CD4-positive, alpha-beta T cell treated with Interferon alpha-2 for 1 hour (primary cell): ENCODE measurements around the gene GPSM1.

Experiments
- DNase-seq, 2 donors: peaks; one replicate each; pipeline ENCODE4 v3.0.0-alpha.2; 2020 to 2022

The GPSM1 gene

DNA sequence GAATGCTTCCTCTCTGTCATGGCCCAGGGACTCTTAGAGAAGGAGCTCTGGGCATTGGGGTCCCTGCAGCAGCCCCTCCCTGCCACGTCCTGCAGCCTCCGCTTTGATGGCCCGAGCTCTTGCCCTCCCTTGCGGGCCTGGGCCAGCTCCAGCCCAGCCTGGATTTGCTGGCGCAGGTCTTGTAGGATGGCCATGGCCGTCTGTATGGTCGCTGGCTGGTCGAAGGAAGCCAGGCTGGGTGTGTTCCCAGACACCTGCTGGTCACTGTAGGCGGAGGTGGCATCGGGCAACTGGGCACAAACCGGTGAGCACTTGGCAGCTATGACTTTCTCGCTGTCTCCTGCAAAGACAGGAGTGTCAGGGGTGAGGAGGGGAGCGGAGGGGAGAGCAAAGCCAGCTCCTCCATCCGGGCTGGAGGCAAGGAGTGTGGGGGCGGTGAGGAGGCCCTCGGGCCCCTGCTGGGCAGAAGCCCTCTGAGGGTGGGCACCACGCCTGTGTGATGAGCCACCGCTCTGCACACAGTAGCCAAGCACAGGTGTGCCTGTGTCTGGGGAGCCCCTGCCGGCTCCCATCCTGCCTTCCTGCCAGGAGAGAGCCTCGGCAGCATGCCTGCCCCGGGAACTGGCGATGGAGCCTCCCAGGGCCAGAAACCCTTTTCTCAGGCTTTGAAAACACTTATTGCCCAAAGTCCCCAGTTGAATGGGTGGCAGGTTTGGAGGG, 35.9 kb upstream of the GPSM1 start:
- no peak for DNase-seq

DNA sequence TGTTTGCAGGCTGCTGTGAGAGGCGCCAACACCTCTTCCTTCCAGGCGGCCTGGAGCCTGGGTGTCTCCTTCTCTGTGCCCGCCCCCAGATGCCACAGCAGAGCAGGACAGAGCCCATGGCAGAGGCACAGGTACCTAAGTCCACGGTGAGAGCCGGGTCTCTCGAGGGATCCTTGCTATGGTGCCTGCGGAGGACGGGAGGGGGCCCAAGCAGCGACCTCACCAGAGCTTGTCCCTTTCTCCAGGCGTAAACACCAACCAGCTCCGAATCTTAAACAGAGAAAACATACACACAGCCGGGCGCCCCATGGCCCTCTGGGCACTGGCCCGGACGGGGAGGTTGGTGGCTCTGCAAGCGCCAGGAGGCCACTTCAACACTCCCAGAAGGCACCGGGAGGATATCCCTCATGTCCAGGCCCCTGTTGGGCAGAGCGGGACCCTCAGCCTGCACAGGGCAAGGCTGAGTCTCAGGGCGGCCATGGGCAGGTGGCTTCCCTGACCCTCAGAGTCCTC, 35.3 kb upstream of the GPSM1 start:
- DNase-seq, result no peak

DNA sequence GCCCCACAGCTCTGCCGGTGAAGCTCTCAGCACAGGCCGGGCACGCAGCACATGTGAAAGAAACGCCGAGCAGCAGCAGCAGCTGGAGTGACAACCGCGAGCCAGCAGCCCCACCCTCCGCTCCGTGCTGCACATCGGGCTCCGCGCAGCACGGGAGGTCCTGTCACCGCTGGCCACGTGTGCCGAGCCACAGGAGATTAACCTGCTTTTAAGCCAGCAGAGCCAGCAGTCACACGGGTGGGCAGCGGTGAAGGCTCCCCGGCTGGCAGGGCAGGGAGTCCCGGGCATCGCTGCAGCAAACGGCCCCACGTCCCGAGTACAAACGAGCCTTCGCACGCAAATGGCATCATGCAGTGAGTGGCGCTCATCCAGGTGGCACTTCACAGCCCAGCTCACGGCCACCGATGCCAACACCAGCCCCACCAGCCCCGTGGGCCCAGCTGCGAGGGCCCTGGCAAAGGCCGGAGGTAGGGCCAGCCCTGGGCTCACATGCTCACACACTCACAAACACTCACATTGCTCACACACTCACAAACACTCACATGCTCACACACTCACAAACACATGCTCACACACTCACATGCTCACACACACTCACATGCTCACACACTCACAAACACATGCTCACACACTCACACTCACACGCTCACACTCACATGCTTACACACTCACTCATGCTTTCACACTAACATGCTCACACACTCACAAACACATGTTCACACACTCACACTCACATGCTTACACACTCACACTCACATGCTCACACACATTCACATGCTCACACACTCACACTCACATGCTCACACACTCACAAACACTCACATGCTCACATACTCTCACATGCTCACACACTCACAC, 34.5 kb upstream of the GPSM1 start:
- DNase-seq, result no peak

- no peak for DNase-seq
These were observed 33.8 kb upstream of the GPSM1 start for GRCh38 chr9:136293476-136294077.

DNA sequence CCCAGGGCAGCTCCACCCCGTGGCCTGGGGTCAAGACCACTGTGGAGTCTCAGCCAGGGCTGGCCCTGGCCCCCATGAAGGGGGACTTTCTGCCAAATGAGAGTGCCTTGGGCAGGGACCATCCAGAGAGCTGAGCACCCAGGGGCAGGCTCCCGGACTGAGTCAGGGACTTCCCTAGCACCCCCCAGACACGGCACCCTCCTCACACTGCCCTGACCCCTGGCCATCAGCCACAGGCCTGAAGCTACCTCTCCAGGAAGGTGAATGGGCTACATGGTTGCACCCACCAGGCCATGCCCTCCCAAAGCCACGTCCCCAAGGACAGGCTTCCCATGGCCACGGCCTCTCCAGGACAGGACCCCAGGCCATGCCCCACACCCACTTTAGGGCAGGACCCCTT, 32.9 kb upstream of the GPSM1 start:
- no peak for DNase-seq

DNA sequence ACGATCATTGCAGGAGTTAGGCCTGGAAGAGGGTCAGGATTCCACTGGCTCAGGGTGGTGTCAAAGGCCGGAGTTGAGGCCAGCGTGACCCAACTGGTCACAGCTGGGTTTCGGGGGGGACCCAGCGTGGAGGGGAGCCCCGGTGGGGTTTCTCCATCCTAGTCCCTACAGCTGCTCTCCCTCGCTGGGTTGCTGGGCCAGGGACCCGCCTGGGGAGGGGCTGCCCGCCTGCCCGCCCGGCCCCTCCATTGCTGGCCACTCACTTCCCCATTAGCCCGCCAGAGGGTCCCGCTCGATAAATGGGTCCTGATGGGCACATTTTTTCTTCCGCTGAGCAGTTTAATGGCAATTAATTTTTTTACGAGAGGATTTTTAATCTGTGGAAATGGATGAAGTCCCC, 32.3 kb upstream of the GPSM1 start:
- DNase-seq, result no peak

GRCh38 chr9:136295542-136296433, 31.6 kb upstream of the GPSM1 start:
- DNase-seq, result no peak

GRCh38 chr9:136296434-136297015, 30.8 kb upstream of the GPSM1 start:
- no peak for DNase-seq

- DNase-seq, result no peak
These were observed 30.2 kb upstream of the GPSM1 start for GRCh38 chr9:136297016-136297691.

- DNase-seq, result no peak
These were observed 29.3 kb upstream of the GPSM1 start for GRCh38 chr9:136297766-136298735.

GRCh38 chr9:136299116-136299515, 28.2 kb upstream of the GPSM1 start:
- DNase-seq, result no peak

- DNase-seq, result no peak
These were observed 27.8 kb upstream of the GPSM1 start for GRCh38 chr9:136299541-136299940.

GRCh38 chr9:136300016-136300545, 27.3 kb upstream of the GPSM1 start:
- DNase-seq, result no peak

DNA sequence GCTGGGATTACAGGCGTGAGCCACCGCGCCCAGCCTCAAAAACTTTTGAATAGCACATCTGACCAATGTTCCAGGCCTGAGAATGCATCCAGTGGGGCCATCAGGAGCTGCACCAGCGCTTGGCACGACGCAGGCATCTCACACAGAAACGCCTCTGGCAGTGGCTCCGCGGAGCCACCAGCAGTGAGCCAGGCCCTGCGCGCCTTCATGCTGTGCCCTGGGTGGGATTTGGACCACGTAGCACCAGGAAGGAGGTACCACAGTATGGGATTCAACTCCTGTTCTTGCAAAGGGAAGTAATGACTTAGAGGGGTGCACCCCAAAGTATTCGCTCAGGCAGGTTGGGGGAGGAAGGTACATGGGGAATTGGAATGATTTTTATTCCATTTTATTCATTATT, 26.5 kb upstream of the GPSM1 start:
- DNase-seq, result no peak

DNA sequence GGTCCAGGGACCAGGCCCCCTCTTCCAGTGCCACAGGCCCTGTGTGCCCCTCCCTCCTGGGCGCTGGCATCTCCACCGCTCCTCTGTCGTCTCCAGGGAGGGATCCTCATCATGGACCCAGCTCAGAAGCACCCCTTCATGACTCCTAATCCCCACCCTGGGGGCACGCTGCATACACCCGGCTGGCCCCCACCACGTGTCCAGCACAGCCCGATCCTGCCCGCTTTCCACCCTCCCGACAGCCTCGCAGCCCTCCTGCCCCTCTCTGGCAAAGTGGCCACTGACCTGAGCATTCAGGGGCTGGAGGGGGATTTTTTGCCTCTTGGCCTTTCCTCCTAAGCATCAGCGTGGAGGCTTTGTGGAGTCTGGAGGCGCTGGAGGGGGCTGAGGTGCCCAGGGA, 24.8 kb upstream of the GPSM1 start:
- no peak for DNase-seq

DNA sequence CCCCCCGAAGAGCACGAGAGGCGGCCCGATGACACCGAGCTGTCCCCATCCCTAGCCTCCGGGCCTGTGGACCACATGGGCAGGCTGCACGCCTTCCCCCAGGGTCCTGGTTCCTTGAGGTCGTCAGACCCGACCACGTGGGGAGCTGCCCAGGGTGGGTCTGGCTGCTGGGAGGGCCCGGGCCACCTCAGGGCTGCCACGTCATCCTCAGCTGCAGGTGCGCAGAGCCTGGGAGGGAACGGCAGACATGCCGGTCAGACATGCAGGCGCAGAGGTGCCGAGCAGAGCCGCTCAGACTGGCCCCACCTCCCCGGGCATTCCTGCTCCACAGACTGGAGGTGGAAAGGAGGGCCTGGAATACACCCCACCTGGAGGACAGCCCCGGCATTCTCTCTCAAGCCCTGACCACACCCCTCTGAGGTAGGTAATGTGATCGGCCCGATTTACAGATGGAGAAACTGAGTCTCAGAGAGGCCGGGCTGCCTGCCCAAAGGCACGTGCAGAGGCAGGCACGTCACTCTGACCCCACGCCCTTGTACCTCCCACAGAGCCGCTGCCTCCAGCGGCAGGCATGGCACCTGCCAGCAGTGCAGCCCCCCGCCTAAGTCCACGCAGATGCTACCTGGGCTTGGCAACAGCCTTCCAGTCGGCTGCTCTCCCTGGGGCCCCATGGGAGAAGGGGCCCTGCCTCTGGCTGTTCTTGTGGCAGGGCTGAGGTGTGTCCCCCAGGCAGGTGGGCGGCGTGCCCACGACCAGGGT, 24.1 kb upstream of the GPSM1 start:
- no peak for DNase-seq

- DNase-seq, result no peak
These were observed 23.4 kb upstream of the GPSM1 start, which contains the start of gene CCDC187 for GRCh38 chr9:136303825-136304416. CCDC187 (minus strand) TSS chr9:136304094; CDS start chr9:136303830, 264 bp downstream.

GRCh38 chr9:136304456-136304855, 22.9 kb upstream of the GPSM1 start:
- DNase-seq, result no peak

DNA sequence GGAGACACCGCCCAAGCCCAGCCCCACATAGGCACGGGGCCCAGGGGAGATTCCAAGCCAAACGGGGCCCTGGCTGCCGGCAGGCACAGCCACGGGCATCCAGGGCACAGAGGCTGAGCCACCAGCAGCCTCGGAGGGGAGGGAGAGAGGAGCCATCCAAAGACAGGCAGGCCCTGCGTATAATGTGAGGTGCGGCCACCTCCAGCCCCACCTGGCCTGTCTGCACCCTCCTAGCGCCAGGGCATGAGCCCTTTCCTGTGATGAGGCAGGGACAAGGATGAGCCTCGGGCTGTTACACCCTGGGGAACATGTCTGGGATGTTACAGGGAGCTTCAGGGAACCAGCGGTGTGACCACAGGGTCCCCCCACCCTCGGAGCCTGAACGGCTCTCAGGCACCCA, 22.4 kb upstream of the GPSM1 start:
- no peak for DNase-seq
